ENCODE measurements around the gene LDB1. TPM values are rescaled to one million over a fixed set of nuclear protein-coding genes. Genes with fewer than 3 reads are reported as not detected.

Gene LDB1
- total RNA-seq, 6 donors from 2014 or later: 31.5 to 243 (median 54.9) TPM

DNA sequence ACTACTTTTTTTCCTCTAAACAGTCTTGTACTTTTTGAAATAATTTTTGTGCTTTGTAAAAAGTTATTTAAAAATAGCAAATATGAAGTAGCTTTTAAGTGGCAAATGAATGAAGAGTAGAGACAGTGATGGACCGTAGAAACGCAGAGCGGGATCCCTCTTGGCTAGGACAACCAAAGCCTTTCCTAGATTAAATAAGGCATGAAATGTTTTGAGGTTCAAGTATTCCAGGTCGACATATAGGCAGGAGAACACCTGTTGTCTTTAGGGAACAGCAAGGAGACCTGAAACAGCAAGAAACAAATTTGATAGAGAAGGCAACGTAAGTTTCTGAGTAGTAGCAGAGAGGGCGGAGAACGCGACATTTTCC is 12.0 kb upstream of the LDB1 start:
- no peak for ATAC-seq (ENCODE audit: low FRiP score in 2 of 2)
- DNase-seq: no peak
- no peaks in the 10 kb centered on the region for H3K9me3 ChIP-seq
- WGBS, 2 donors: 23 to 29% methylated on average over 8 of the region's 8 CpGs
- no peaks in the 10 kb centered on the region for H3K36me3 ChIP-seq
- peak overlapping the region in 3 of 4 donors; percentile 82 to 94 (median 93) for H3K4me3 ChIP-seq
- TF ChIP-seq POLR2AphosphoS5 (IDR thresholded peaks at IDR 0.05) (no peak), POLR2A (IDR thresholded peaks at IDR 0.05) (no peak), EP300 (IDR thresholded peaks at IDR 0.05) (no peak)
- TF ChIP-seq, protein P1, sequence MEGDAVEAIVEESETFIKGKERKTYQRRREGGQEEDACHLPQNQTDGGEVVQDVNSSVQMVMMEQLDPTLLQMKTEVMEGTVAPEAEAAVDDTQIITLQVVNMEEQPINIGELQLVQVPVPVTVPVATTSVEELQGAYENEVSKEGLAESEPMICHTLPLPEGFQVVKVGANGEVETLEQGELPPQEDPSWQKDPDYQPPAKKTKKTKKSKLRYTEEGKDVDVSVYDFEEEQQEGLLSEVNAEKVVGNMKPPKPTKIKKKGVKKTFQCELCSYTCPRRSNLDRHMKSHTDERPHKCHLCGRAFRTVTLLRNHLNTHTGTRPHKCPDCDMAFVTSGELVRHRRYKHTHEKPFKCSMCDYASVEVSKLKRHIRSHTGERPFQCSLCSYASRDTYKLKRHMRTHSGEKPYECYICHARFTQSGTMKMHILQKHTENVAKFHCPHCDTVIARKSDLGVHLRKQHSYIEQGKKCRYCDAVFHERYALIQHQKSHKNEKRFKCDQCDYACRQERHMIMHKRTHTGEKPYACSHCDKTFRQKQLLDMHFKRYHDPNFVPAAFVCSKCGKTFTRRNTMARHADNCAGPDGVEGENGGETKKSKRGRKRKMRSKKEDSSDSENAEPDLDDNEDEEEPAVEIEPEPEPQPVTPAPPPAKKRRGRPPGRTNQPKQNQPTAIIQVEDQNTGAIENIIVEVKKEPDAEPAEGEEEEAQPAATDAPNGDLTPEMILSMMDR (IDR thresholded peaks at IDR 0.05): no peak
- peaks cover 33 to 43% (median 38%) of the 10 kb centered on the region in 4 donors for H3K4me1 ChIP-seq
- peak overlapping the region; percentile 95 to 98 (median 96) for H3K27ac ChIP-seq
- H3K27me3 ChIP-seq: no peaks in the 10 kb centered on the region

DNA sequence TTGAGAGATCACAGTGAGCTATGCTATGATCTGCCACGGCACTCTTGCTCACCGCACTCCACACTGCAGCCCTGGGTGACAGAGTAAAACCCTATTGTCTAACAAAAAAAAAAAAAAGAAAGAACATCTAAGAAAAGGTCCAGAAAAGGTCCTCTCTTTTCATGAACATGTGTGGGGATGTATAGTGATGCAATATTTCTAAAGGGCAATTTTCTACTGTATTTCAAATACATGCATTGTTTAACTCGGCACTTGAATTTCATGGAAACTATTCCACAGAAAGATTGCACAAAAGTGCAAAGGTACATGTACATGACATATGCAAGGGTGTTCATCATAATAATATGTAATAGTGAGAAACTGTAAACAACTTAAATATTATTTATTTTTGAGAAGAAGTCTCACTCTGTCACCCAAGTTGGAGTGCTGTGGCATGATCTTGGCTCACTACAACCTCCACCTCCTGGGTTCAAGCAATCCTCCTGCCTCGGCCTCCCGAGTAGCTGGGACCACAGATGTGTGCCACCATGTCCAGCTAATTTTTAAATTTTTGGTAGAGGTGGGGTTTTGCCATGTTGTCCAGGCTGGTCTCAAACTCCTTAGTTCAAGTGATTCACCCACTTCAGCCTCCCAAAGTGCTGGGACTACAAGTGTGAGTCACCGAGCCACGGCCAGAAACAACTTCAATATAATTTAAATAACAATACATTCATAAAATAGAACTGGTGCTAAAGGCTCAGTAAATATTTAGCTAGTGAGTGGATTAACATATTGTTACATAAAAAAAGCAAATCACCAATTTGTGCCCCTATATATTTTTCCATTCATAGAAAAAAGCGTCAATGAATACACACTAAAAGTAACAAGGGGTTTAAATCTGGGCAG is 11.4 kb upstream of the LDB1 start:
- DNase-seq: no peak
- Histone ChIP-seq H3K27ac (peak overlapping the region in 2 of 4 donors; percentile 95 to 98), H3K4me3 (no peak overlapping the region), H3K36me3 (no peaks in the 10 kb centered on the region), H3K4me1 (peaks cover 33 to 39% (median 35%) of the 10 kb centered on the region in 4 donors), H3K27me3 (no peaks in the 10 kb centered on the region), H3K9me3 (no peaks in the 10 kb centered on the region)
- TF ChIP-seq POLR2A (IDR thresholded peaks at IDR 0.05): no peak
- TF ChIP-seq, protein P1 (IDR thresholded peaks at IDR 0.05): no peak
- no peak for TF ChIP-seq POLR2AphosphoS5 (IDR thresholded peaks at IDR 0.05)
- no peak for TF ChIP-seq EP300 (IDR thresholded peaks at IDR 0.05)
- WGBS, 2 donors: 84 to 85% methylated on average over 8 of the region's 8 CpGs
- ATAC-seq (ENCODE audit: low FRiP score in 2 of 2): no peak

DNA sequence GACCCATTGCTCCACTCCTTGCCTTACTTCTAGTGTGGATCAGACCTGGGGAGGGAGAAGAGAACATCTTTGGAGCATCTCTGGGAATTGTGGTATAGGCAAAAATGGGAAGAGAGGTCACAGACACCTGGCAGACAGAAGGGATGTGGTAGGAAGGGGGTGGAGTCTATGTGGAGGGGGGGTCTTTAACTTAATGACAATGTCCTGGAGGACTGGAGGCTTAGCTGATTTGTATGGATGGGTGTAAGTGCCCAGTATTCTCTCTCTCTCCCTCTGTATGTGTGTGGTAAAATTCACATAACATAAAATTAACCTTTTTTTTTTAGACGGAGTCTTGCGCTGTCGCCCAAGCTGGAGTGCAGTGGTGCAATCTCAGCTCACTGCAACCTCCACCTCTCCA is 3.1 kb upstream of the LDB1 start:
- no peak for TF ChIP-seq POLR2A (IDR thresholded peaks at IDR 0.05)
- DNase-seq: no peak
- ATAC-seq (ENCODE audit: low FRiP score in 2 of 2): no peak
- Histone ChIP-seq H3K36me3 (no peaks in the 10 kb centered on the region), H3K27me3 (no peaks in the 10 kb centered on the region), H3K4me3 (no peak overlapping the region), H3K9me3 (no peaks in the 10 kb centered on the region), H3K27ac (peak overlapping the region in 2 of 4 donors; percentile 94 to 99), H3K4me1 (peaks cover 21 to 27% (median 24%) of the 10 kb centered on the region in 4 donors)
- 64 to 71% methylated on average over 3 of the region's 3 CpGs for WGBS, 2 donors

DNA sequence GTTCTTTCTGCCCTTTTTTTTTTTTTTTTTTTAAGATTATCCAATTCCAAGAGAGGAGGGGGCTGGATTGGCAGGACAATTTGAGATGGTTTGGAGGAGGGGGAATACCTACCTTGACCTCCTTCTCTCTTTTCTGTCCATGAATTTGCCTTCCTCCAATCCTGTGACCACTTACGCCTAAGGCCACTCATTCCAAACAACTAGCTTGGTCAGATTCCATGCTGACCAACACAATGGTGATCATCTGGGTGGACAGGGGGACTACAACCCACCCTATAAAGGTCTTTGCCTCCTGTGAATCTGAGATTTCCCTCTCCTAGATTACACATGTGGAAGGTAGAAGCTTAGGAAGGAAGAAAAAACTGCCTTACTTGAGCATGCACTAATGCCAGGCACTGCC is 2.3 kb upstream of the LDB1 start:
- Histone ChIP-seq H3K36me3 (no peaks in the 10 kb centered on the region), H3K27me3 (no peaks in the 10 kb centered on the region), H3K4me1 (peaks cover 29 to 34% (median 32%) of the 10 kb centered on the region in 4 donors), H3K4me3 (no peak overlapping the region), H3K27ac (peak overlapping the region in 3 of 4 donors; percentile 94 to 99 (median 98)), H3K9me3 (no peaks in the 10 kb centered on the region)
- 100% methylated on average over 1 of the region's 1 CpG for WGBS, 2 donors
- ATAC-seq (ENCODE audit: low FRiP score in 2 of 2) (no peak), DNase-seq (no peak)
- TF ChIP-seq EP300 (IDR thresholded peaks at IDR 0.05) (no peak), POLR2AphosphoS5 (IDR thresholded peaks at IDR 0.05) (no peak)

DNA sequence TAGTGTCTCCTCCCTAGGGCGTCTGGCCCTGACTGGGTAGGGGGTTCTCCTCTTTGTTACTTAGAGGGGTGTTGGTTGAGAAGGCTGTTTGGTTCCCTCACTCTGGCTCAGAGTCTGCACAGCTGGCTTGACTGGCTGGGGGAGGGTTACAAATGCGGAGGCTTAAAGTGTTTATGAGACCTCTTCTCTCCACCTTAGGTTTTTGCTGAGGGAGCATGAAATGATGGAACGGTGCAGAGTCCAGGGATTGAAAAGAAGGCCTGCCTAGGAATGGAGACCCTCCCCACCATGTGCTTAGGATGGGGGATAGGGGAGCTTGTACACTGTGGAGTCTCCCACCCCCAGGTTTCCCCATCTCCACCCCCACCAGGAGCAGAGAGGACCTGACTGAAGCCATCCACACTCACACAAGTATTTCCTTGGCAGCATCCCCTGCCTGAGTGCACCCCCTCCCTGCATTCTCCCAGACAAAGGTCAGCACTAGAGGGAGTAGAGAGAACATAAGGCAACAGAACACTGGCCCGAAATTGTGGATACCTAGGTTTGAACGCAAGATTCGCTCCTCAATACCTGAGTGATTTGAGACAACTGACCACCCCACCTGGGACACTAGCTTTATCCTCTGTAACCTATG is 1.7 kb upstream of the LDB1 start:
- DNase-seq (no peak), ATAC-seq (ENCODE audit: low FRiP score in 2 of 2) (no peak)
- Histone ChIP-seq H3K36me3 (no peaks in the 10 kb centered on the region), H3K4me3 (peak overlapping the region in 3 of 4 donors; percentile 77 to 90 (median 89)), H3K9me3 (no peaks in the 10 kb centered on the region), H3K27me3 (no peaks in the 10 kb centered on the region), H3K27ac (peak overlapping the region; percentile 94 to 99 (median 98)), H3K4me1 (peaks cover 35 to 40% (median 38%) of the 10 kb centered on the region in 4 donors)
- WGBS, 2 donors: 54 to 59% methylated on average over 6 of the region's 6 CpGs
- TF ChIP-seq POLR2A (IDR thresholded peaks at IDR 0.05) (no peak), POLR2AphosphoS5 (IDR thresholded peaks at IDR 0.05) (no peak), EP300 (IDR thresholded peaks at IDR 0.05) (no peak)
- TF ChIP-seq, protein P1 (IDR thresholded peaks at IDR 0.05): no peak

Measured in upper lobe of left lung (tissue), 6 donors.